H9 (cell line): ENCODE data around the gene MVB12A. TPM values are rescaled to one million over a fixed set of nuclear protein-coding genes. Genes with fewer than 3 reads are reported as not detected.

Experiments used
- DNase-seq: peaks from one replicate; pipeline ENCODE4 v3.0.0-alpha.2; 2017
- H2AFZ ChIP-seq: one replicate; pipeline ENCODE4 v1.6.1; 2013; ENCODE audit warnings: mild to moderate bottlenecking, low read length, control low read depth, moderate library complexity
- H2AK5ac ChIP-seq: 2 replicates; pipeline ENCODE4 v1.6.1; 2013; ENCODE audit warnings: low read length, control low read depth, mixed read lengths; ENCODE audit not compliant: insufficient read length
- H2BK120ac ChIP-seq: one replicate; pipeline ENCODE4 v1.6.1; 2013; ENCODE audit warnings: low read depth, mild to moderate bottlenecking, low read length, control low read depth, inconsistent platforms; ENCODE audit not compliant: poor library complexity, severe bottlenecking
- H2BK12ac ChIP-seq: 2 replicates; pipeline ENCODE4 v1.6.1; 2013; ENCODE audit warnings: low read length, control low read depth, mixed read lengths, low read depth; ENCODE audit not compliant: insufficient read length
- H2BK15ac ChIP-seq: 2 replicates; pipeline ENCODE4 v1.6.1; 2013; ENCODE audit warnings: low read depth, low read length, control low read depth
- H2BK20ac ChIP-seq: one replicate; pipeline ENCODE4 v1.6.1; 2013; ENCODE audit warnings: low read depth, mild to moderate bottlenecking, low read length, control low read depth, inconsistent platforms; ENCODE audit not compliant: poor library complexity, severe bottlenecking
- H2BK5ac ChIP-seq: 2 replicates; pipeline ENCODE4 v1.6.1; 2013; ENCODE audit warnings: low read length, control low read depth, mixed read lengths; ENCODE audit not compliant: insufficient read length
- H3K14ac ChIP-seq: 2 replicates; pipeline ENCODE4 v1.6.1; 2013; ENCODE audit warnings: low read length, control low read depth; ENCODE audit not compliant: insufficient read depth
- H3K18ac ChIP-seq: 2 replicates; pipeline ENCODE4 v1.6.1; 2013; ENCODE audit warnings: low read depth, mild to moderate bottlenecking, mixed read lengths, low read length, control low read depth; ENCODE audit not compliant: insufficient read length
- H3K23ac ChIP-seq: 2 replicates; pipeline ENCODE4 v1.6.1; 2013; ENCODE audit warnings: low read length, control low read depth, mixed read lengths, low read depth; ENCODE audit not compliant: insufficient read length
- H3K23me2 ChIP-seq: 2 replicates; pipeline ENCODE4 v1.6.1; 2013; ENCODE audit warnings: low read depth, mild to moderate bottlenecking, mixed read lengths, low read length, control low read depth; ENCODE audit not compliant: insufficient read length, poor library complexity, severe bottlenecking
- H3K27ac ChIP-seq: 2 replicates; pipeline ENCODE4 v1.5.1; 2013; ENCODE audit warnings: low read length, control low read depth, mixed read lengths, low read depth; ENCODE audit not compliant: insufficient read length
- H3K27me3 ChIP-seq: 2 replicates; pipeline ENCODE4 v1.6.1; 2013; ENCODE audit warnings: low read length, control low read depth, inconsistent platforms; ENCODE audit not compliant: insufficient read depth
- H3K4ac ChIP-seq: 2 replicates; pipeline ENCODE4 v1.6.1; 2013; ENCODE audit warnings: low read depth, mild to moderate bottlenecking, control low read depth, inconsistent platforms, low read length, moderate library complexity
- H3K4me1 ChIP-seq: 2 replicates; pipeline ENCODE4 v1.6.1; 2013; ENCODE audit warnings: low read length, control low read depth, inconsistent platforms; ENCODE audit not compliant: insufficient read depth
- H3K4me2 ChIP-seq: 2 replicates; pipeline ENCODE4 v1.6.1; 2013; ENCODE audit warnings: low read length, control low read depth, mixed read lengths; ENCODE audit not compliant: insufficient read length, insufficient read depth
- H3K56ac ChIP-seq: 2 replicates; pipeline ENCODE4 v1.6.1; 2013; ENCODE audit warnings: low read depth, mild to moderate bottlenecking, mixed read lengths, low read length, control low read depth; ENCODE audit not compliant: insufficient read length
- H3K79me1 ChIP-seq: 2 replicates; pipeline ENCODE4 v1.6.1; 2013; ENCODE audit warnings: low read depth, mild to moderate bottlenecking, moderate library complexity, low read length, control low read depth, inconsistent platforms; ENCODE audit not compliant: insufficient read depth, poor library complexity, severe bottlenecking
- H3K79me2 ChIP-seq: 2 replicates; pipeline ENCODE4 v1.6.1; 2013; ENCODE audit warnings: low read length, control low read depth, inconsistent platforms; ENCODE audit not compliant: insufficient read depth
- H3K9ac ChIP-seq: 2 replicates; pipeline ENCODE4 v1.6.1; 2013; ENCODE audit warnings: low read length, control low read depth, mixed read lengths; ENCODE audit not compliant: insufficient read length; ENCODE audit errors: extremely low read depth
- H3K9me3 ChIP-seq: one replicate; pipeline ENCODE4 v1.6.1; 2013; ENCODE audit warnings: low read depth, low read length, inconsistent platforms; ENCODE audit not compliant: control insufficient read depth
- H3T11ph ChIP-seq: one replicate; pipeline ENCODE4 v1.6.1; 2013; ENCODE audit warnings: mild to moderate bottlenecking, low read length, control low read depth, inconsistent platforms
- H4K20me1 ChIP-seq: one replicate; pipeline ENCODE4 v1.6.1; 2013; ENCODE audit not compliant: control insufficient read depth, insufficient read length, insufficient read depth
- H4K5ac ChIP-seq: 2 replicates; pipeline ENCODE4 v1.6.1; 2013; ENCODE audit warnings: low read depth, mild to moderate bottlenecking, mixed read lengths, low read length, control low read depth; ENCODE audit not compliant: insufficient read length
- H4K8ac ChIP-seq: replicated peaks from 2 replicates; pipeline ENCODE4 v1.6.1; 2013; ENCODE audit warnings: low read length, control low read depth, mixed read lengths, low read depth; ENCODE audit not compliant: insufficient read length
- H4K91ac ChIP-seq: 2 replicates; pipeline ENCODE4 v1.6.1; 2013; ENCODE audit warnings: low read depth, mild to moderate bottlenecking, moderate library complexity, mixed read lengths, low read length, control low read depth; ENCODE audit not compliant: insufficient read length
- H3K27ac Mint-ChIP-seq, 3 experiments: 2 replicates in 2 of 3; 3 replicates in 1 of 3; pipeline ENCODE4 v1.8.0; 2020 to 2021; ENCODE audit warnings: mixed read lengths in 3 of 3, mild to moderate bottlenecking in 1 of 3, moderate library complexity in 1 of 3
- H3K27me3 Mint-ChIP-seq: 2 replicates; pipeline ENCODE4 v1.8.0; 2021; ENCODE audit warnings: low read depth, mild to moderate bottlenecking, moderate library complexity, mixed read lengths
- H3K36me3 Mint-ChIP-seq, 3 experiments: 2 replicates in 2 of 3; 3 replicates in 1 of 3; pipeline ENCODE4 v1.8.0; 2020 to 2021; ENCODE audit warnings: low read depth in 3 of 3, mixed read lengths in 3 of 3; ENCODE audit not compliant: insufficient read depth in 1 of 3
- H3K4me1 Mint-ChIP-seq, 2 experiments: 2 replicates each; pipeline ENCODE4 v1.8.0; 2020; ENCODE audit warnings: mixed read lengths in 2 of 2
- H3K4me3 Mint-ChIP-seq, 2 experiments: 2 replicates in 1 of 2; 3 replicates in 1 of 2; pipeline ENCODE4 v1.8.0; 2020 to 2021; ENCODE audit warnings: mild to moderate bottlenecking in 2 of 2, mixed read lengths in 2 of 2, moderate library complexity in 1 of 2
- H3K9me3 Mint-ChIP-seq, 2 experiments: 2 replicates in 1 of 2; 3 replicates in 1 of 2; pipeline ENCODE4 v1.8.0; 2020; ENCODE audit warnings: mild to moderate bottlenecking in 2 of 2, mixed read lengths in 2 of 2, moderate library complexity in 1 of 2
- CTCF ChIP-seq: fragments of 200-600 bp; sonication (generic); conservative IDR thresholded peaks from 3 replicates; pipeline ENCODE4 v1.8.0; 2021; ENCODE audit warnings: antibody characterized with exemption, mild to moderate bottlenecking
- WGBS: extraction: QIAGEN DNeasy Blood & Tissue Kit; methylation state at CpG from one replicate; pipeline ENCODE4 v1.1.7; 2013; ENCODE audit warnings: missing lambda C conversion rate, low lambda C conversion rate, mixed read lengths; ENCODE audit not compliant: insufficient read length; ENCODE audit errors: extremely low coverage; 5-methylcytosine and 5-hydroxymethylcytosine counted together
- total RNA-seq: library from RNA; stranded (reverse); gene quantifications from 2 replicates; pipeline ENCODE4 v1.2.1, GENCODE V29; 2021

The MVB12A gene
- total RNA-seq, 1 experiment from 2014 or later = 50.4 TPM

- Histone ChIP-seq H4K91ac (no peak overlapping the region), H3K79me2 (no peaks in the 10 kb centered on the region), H2AFZ (no peak overlapping the region), H3K9ac (peak overlapping the region; percentile 33), H2BK120ac (no peak overlapping the region), H2BK12ac (no peak overlapping the region), H2BK15ac (no peak overlapping the region; the same call in 1 of the 2 replicates), H2AK5ac (no peak overlapping the region), H4K8ac (no peak overlapping the region), H3K27me3 (peaks cover 5% of the 10 kb centered on the region; the same call in 1 of the 2 replicates), H3K23me2 (peaks cover 17% of the 10 kb centered on the region), H3K79me1 (no peaks in the 10 kb centered on the region), H3K4me2 (peak overlapping the region; percentile 65), H3K18ac (no peak overlapping the region), H3T11ph (no peak overlapping the region), H4K5ac (no peak overlapping the region), H2BK20ac (no peak overlapping the region), H3K4ac (no peak overlapping the region), H3K14ac (no peak overlapping the region), H2BK5ac (no peak overlapping the region), H3K27ac (no peak overlapping the region), H3K4me1 (no peaks in the 10 kb centered on the region), H3K23ac (no peak overlapping the region), H3K9me3 (no peaks in the 10 kb centered on the region), H3K56ac (no peak overlapping the region), H4K20me1 (no peaks in the 10 kb centered on the region)
- Mint-ChIP-seq H3K4me1 (peaks cover 17 to 27% of the 10 kb centered on the region in 2 experiments), H3K9me3 (no peaks in the 10 kb centered on the region; a peak in 2 of 5 replicates), H3K4me3 (peak overlapping the region; percentile 87 to 95), H3K36me3 (no peaks in the 10 kb centered on the region; a peak in 1 of 7 replicates), H3K27me3 (peaks cover 37% of the 10 kb centered on the region), H3K27ac (no peak overlapping the region)
- WGBS = no CpG with 5 or more reads among the region's 12 CpGs
- DNase-seq = no peak
- no peak for TF ChIP-seq CTCF
Observed at GRCh38 chr19:17471410-17472125, 51.7 kb downstream of the MVB12A start.
